ENCODE results near the gene TLL2.
"Not testable (repeated sequence)": the region's sequence is repeated elsewhere in the genome, so short reads cannot be mapped to it uniquely, and the experiment has no call there.

Gene TLL2

GRCh38 chr10:96513698-96514561 is at the start of gene TLL2:
TSS of gene TLL2 (minus strand) at chr10:96513926. CDS start at chr10:96513685, 241 bp downstream.
- peak; percentile 80 for DNase-seq

GRCh38 chr10:96560966-96561887 is 47.5 kb upstream of the TLL2 start:
- DNase-seq: no peak

DNA sequence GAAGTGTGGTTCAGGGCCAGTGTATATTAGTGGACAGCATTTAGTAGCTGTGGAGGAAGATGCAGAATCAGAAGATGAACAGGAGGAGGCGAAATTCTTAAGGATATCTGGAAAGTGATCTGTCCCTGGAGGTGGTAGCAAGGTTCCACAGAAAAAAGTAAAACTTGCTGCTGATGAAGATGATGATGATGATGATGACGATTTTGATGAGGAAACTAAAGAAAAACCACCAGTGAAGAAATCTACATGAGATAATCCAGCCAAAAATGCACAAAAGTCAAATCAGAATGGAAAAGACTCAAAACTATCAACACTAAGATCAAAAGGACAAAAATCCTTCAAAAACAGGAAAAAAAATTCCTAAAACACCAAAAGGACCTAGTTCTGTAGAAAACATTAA is 46.8 kb upstream of the TLL2 start:
- no peak for DNase-seq

GRCh38 chr10:96556003-96556402 is 42.3 kb upstream of the TLL2 start:
- no peak for DNase-seq

GRCh38 chr10:96555330-96555729 is 41.6 kb upstream of the TLL2 start:
- DNase-seq: no peak

DNA sequence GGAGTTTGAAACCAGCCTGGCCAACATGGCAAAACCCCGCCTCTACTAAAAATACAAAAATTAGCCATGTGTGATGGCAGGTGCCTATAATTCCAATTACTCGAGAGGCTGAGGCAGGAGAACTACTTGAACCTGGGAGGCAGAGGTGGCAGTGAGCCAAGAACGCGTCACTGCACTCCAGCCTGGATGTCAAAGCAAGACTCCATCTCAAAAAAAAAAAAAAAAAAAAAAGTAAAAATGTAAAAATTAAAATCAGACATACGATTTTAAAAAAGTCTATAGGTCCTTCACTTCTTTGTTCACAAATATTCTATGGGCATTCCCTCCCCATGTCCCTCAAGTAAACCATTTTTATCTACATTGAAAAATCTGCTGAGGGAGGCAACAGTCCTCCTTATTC is 34.9 kb upstream of the TLL2 start:
- DNase-seq: peak; percentile 19

DNA sequence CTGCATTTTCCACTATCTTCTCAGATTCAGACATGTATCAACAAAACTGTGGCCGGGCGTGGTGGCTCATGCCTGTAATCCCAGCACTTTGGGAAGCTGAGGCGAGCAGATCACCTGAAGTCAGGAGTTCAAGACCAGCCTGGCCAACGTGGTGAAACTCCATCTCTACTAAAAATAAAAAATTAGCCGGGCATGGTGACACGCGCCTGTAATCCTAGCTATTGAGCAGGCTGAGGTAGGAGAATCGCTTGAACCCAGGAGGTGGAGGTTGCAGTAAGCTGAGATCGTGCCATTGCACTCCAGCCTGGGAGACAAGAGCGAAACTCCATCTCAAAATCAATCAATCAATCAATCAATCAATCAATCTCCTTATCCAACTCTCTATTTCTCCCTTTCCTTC is 31.8 kb upstream of the TLL2 start:
- not testable (repeated sequence) for DNase-seq

DNA sequence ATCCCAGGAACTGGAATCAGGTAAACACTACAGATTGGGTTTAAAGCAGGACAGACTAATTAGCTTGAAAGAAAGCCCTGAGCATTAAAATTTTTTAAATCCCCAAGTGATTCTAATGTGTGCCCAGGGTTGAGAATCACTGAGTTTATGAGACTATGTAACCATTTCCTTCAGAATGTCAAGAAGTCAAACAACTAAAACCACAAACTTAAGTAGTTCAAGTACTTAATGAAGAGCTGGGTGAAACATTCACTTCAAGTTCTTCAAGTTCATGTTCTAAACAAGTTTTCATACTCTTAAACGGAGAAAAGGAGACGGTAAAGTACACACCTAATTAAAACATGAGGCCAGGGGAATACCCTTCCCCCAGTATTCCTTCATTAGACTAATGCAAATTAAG is 28.2 kb upstream of the TLL2 start:
- DNase-seq: no peak

GRCh38 chr10:96540240-96540639 is 26.5 kb upstream of the TLL2 start:
- no peak for DNase-seq

DNA sequence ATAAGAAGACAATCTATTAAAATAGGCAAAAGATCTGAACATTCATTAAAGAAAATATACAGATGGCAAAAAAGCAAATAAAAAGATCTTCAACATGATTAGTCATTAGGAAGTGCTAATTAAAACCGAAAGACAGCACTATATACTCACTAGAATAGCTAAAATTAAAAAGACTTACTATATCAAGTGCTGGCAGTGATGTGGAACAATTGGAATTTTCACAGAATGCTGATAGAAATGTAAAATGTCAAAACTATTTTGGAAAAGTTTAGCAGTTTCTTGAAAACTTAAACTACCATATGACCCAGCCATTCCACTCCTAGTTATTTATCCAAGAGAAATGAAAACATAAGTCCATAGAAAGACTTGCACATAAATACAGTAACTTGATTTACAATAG is 25.0 kb upstream of the TLL2 start:
- DNase-seq: no peak

DNA sequence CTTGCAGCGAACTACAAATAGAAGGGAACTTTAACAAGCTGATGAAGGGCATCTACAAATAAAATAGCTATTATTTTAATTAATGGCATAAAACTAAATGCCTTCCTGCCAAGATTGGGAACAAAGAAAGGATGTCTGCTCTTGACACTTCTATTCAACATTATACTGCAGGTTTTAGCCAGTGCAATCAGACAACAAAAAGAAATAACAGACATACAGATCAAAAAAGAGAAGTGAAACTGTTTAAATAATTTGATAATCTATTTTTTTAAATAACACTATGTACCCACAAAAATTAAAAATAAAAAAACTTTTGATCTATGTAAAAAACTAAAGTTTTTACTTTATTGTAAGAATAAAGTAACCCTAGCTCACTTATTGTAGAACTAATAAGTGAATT is 22.4 kb upstream of the TLL2 start:
- DNase-seq: no peak

GRCh38 chr10:96532523-96532922 is 18.8 kb upstream of the TLL2 start:
- no peak for DNase-seq

DNA sequence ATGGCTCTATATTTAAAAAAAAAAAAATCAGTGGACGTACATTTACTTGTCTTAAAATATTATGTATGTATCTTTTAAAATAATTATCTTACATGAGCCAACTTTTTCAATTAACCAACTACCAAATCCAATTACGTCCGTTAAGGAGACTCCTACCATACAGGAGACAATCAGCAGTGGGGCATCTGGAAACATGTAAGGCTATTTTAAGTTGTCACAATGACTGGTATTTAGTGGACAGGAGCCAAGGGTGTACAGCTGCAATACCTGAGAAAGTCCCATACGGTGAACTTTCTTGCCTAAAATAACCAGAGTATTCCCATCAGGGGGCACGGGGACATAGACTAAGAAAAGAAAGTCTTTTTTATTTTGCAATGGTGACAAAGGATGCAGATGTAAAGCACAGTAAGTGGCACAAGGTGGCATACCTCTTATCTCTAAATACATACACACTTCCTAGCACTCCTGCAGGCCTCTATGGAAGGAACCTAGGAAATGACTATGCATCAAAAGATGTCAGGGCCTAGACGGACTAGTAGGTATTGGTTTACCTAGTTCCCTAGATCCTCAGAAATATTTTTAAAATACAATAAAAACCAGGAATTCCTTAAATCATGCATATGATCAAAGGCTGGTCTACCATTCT is 16.0 kb upstream of the TLL2 start:
- no peak for DNase-seq

DNA sequence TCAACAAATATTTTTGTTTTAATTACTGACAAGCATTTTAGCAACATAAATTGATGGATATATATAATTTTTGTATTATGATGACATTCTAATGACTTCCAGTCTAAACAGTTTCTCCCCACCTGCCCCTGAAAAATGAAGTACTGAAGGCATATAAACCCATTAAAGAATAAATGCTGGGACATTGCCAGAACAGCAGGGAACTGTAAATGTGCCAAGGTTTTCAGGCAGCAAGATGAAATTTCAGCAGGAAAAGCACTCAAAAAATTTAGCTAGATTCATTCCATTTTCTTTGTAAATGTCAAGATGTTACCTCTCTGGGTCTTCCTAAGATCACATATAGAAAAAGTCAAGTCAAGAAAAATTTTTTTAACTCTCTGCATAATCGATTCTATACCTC is 11.0 kb upstream of the TLL2 start:
- no peak for DNase-seq

DNA sequence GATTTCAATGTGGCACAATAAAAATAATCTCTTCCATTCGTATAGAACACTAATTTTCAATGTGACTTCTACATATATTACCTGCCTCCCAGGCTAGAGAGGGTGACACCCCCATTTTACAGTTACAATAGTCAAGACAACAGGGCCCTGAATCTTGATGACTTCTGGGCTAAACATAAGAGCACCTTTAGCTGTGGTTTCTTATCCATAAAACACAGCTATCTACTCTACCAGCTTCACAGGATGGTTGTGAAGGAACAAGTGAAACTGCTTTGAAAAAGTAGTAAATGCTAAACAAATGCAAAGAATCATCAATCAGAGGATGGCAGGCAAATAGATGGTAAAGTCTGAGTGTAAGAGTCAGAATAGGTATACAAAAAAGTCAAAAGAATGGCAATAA is 3.6 kb upstream of the TLL2 start:
- no peak for DNase-seq

GRCh38 chr10:96516337-96516736 is 2.6 kb upstream of the TLL2 start:
- no peak for DNase-seq

- DNase-seq: no peak
Measured at GRCh38 chr10:96513305-96513697, 425 bp downstream of the TLL2 start.

DNA sequence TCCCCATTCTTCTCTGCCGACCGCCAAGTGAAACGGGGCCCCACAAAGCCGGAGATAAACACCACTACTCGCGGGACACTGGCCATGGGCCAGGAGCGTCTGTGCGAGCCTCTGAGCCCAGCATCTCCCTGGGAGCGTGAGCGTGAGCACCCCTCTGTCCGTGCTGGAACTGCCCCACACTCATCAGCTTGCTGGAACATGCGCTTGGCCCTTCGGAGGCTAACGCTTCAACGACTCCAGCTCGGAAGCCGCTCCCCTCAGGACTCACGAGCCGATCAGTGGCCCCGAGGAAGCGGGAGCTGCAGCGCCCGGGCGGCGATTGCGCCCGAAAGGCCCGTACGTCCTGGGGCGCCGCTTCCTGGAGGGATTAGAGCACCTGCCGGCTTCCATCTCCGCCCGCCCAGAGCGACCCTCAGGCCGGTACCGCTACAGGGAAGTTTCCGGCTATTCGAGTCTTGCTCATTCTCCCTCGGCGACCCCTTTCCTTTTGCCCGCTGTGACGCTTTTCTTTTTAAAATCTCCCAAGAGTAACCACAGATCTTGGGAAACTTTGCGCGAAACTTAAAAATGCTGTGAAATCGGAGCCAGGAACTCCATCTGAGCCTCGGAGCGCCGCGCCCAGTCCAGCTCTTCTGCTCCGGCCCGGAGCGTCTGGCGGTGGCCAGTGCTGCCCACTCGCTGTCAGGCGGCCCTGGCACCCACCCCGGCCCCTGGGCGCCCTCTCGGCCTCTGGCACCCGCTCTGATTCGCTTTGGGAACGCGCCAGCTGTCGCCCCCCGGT is 1.0 kb downstream of the TLL2 start:
- DNase-seq: peak; percentile 5

- DNase-seq: peak; percentile 40
Measured at GRCh38 chr10:96511044-96511945, 2.4 kb downstream of the TLL2 start.

DNA sequence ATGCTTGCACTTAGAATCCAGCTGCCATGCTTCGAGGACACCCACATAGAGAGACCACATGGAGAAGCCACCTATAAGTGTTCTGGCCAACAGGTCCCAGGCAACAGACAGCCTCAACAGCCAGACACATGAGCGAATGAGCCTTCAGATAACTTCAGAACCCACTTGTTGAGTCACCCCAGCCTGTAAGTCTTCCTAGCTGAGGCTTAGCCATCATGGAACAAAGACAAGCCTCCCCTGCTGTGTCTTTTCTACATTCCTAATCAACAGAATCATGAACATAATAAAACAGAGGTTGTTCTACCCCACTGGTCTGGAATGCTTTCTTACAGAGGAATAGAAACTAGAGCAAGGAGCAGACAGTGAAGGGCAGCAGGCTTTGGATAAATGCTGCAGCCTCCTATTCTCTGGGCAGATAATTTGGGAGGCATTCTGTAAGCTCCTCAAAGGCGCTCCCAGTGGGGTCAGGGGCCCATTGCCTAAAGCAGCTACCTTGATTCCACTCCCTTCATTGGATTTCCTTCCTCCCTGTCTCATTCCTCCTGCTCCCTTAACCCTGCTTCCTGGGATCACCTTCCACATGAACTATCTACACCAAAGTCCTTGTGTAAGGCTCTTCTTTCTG is 4.6 kb downstream of the TLL2 start:
- DNase-seq: no peak

DNA sequence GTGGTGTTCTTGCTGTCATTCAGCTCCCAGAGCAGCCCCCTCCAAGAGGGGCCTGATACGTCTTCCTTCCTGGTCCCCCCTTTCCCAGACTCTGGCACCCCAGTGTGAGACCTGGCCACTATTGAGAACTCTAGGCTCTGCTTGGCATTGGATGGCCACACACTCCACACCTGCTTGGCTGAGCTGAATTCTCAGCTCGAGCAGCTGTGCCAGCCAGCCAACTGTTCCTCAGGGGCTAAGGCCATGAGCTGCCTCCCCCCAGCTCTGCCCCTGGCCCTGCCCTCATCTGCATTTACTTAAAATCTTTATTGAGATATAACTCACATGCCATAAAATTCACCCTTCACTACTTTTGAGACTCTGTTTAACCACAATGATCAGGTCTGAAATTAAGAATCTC is 6.7 kb downstream of the TLL2 start:
- DNase-seq: no peak

Measured in NCI-H1436 (cell line).